SK-N-MC (cell line): ENCODE results near the gene SUCLG2.
A peak's percentile ranks its signal among the peaks of the same experiment; 100 is the strongest.

Experiments
- DNase-seq: peaks from one replicate; pipeline ENCODE4 v3.0.0-alpha.2; 2011; ENCODE audit warnings: low read depth, low spot score
- H3K27ac ChIP-seq: fragments of 200-600 bp; sonication (generic); 2 replicates; pipeline ENCODE4 v1.5.1; 2016; ENCODE audit warnings: mixed run types
- H3K36me3 ChIP-seq: fragments of 200-600 bp; sonication (generic); 2 replicates; pipeline ENCODE4 v1.6.1; 2017; ENCODE audit warnings: antibody characterized with exemption, low read length, mixed read lengths; ENCODE audit not compliant: insufficient read depth
- H3K4me3 ChIP-seq: fragments of 200-600 bp; sonication (generic); 2 replicates; pipeline ENCODE4 v1.5.1; 2016
- H3K9ac ChIP-seq: fragments of 200-600 bp; sonication (generic); 2 replicates; pipeline ENCODE4 v1.8.0; 2017; ENCODE audit warnings: mixed run types, mixed read lengths; ENCODE audit not compliant: insufficient read length
- H3K9me3 ChIP-seq: fragments of 200-600 bp; sonication (generic); 2 replicates; pipeline ENCODE4 v1.6.1; 2017; ENCODE audit warnings: low read depth, mild to moderate bottlenecking, antibody characterized with exemption, low read length, moderate library complexity, mixed read lengths
- EZH2 ChIP-seq: fragments of 200-600 bp; sonication (generic); IDR thresholded peaks from one replicate; pipeline ENCODE4 v1.6.1; 2017; ENCODE audit warnings: antibody characterized with exemption
- FOXP2 ChIP-seq: optimal IDR thresholded peaks from 2 replicates; pipeline ENCODE3; 2011; ENCODE audit warnings: mild to moderate bottlenecking, moderate library complexity; ENCODE audit not compliant: insufficient read depth; ENCODE audit errors: extremely low read length, control extremely low read depth
- POLR2AphosphoS5 ChIP-seq: IDR thresholded peaks from 2 replicates; pipeline ENCODE4 v1.6.1; 2012; ENCODE audit warnings: mild to moderate bottlenecking, low read depth, low read length, borderline replicate concordance

The SUCLG2 gene

DNA sequence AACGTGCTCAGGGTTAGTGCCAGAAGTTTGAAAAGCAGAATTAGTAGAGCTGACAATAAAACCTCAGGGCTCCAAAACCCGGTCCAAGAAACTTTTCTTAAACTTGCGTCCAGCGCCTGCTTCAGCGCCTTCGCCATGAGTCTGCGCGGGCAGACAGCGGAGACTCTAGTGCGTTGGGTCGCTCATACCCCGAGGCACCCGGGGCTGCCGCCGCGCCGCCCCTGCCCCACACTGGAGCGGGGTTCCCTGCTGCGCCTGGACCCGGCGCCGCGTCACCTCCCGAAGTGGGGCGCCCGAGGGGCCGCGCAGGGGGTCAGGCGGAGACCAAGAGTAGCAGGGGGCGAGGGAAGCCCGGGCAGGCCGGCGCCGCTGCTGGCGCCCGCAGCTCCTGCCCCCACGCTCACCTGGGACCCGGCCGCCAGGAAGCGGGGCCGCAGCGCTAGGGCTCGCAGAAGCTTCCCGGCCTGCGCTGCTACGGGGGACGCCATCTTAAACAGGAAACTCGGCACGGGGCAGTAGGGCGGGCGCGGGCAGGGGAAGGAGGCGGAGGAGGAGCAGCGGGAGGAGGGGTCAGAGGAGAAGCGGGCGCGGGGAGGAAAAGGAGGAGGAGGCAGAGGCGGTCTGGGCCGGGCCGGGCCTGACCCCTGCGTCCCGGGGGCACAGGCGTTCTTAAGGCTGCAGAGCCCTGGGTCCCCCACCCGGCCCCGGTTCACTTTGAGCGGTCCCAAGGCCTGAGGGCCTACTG, at the start of gene SUCLG2:
SUCLG2 (minus strand) TSS at position 514 of the 745 bp plus-strand sequence; CDS start at position 488, 26 bp downstream.
- no peaks in the 10 kb centered on the region for H3K36me3 ChIP-seq
- no peak for DNase-seq
- peak within 1 kb of the TSS; percentile 68 for H3K27ac ChIP-seq
- TF ChIP-seq POLR2AphosphoS5, result peak; percentile 73
- TF ChIP-seq FOXP2, result no peak
- H3K9me3 ChIP-seq, result no peaks in the 10 kb centered on the region
- peak within 1 kb of the TSS; percentile 73 for H3K9ac ChIP-seq
- peak within 1 kb of the TSS; percentile 77 for H3K4me3 ChIP-seq

DNA sequence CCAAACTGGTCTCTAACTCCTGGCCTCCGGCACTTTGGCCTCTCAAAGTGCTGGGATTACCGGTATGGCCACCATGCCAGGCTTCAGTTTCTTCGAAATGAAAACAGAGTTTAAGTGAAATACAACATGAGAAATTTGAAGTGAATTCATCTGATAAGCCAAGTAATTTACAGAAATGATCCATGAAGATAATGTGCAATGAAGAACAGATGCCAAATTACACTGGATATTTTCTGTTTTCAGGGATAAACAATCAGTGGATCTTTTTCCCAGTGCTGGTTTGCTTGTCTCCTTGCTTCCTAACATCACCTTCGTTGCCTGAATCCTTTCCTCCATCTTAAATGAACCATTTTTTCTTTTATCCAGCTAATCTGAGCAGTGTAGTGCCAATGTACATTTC, 46.2 kb upstream of the SUCLG2 start:
- Histone ChIP-seq H3K4me3 (no peak overlapping the region), H3K9me3 (no peaks in the 10 kb centered on the region), H3K36me3 (no peaks in the 10 kb centered on the region), H3K27ac (no peak overlapping the region), H3K9ac (no peak overlapping the region)
- no peak for TF ChIP-seq POLR2AphosphoS5
- no peak for TF ChIP-seq EZH2
- TF ChIP-seq FOXP2, result no peak
- DNase-seq, result no peak

- Histone ChIP-seq H3K27ac (no peak overlapping the region), H3K4me3 (no peak overlapping the region), H3K9me3 (no peaks in the 10 kb centered on the region), H3K36me3 (no peaks in the 10 kb centered on the region), H3K9ac (no peak overlapping the region)
- TF ChIP-seq FOXP2 (no peak), POLR2AphosphoS5 (no peak), EZH2 (no peak)
- no peak for DNase-seq
Measured at GRCh38 chr3:67699882-67700281, 45.5 kb upstream of the SUCLG2 start.

DNA sequence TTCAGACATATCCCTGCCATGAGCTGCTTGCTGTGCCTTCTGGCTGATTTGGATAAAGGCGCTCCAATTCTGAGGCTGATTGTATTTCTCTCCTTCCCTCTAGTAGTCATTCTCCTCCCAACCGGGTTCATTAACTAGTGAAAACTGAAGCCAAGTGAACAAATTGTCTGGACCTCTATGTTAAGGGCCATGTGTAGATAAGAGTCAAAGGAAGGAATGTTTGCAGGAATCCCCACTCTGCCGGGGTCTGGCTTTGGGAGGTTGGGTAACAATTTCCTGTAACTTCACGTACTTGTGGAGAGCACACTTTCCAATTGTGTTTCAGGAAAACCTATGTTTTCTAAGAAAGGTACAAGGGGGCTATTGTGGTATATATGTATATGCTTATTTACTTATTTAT, 38.2 kb upstream of the SUCLG2 start:
- H3K9ac ChIP-seq, result no peak overlapping the region
- H3K4me3 ChIP-seq, result no peak overlapping the region
- no peaks in the 10 kb centered on the region for H3K9me3 ChIP-seq
- no peak for DNase-seq
- TF ChIP-seq POLR2AphosphoS5, result no peak
- TF ChIP-seq EZH2, result no peak
- TF ChIP-seq FOXP2, result no peak
- no peak overlapping the region for H3K27ac ChIP-seq
- no peaks in the 10 kb centered on the region for H3K36me3 ChIP-seq

GRCh38 chr3:67691926-67692325, 37.5 kb upstream of the SUCLG2 start:
- H3K9me3 ChIP-seq, result no peaks in the 10 kb centered on the region
- H3K9ac ChIP-seq, result no peak overlapping the region
- H3K27ac ChIP-seq, result no peak overlapping the region
- no peaks in the 10 kb centered on the region for H3K36me3 ChIP-seq
- no peak for DNase-seq
- no peak overlapping the region for H3K4me3 ChIP-seq
- TF ChIP-seq FOXP2 (no peak), EZH2 (no peak), POLR2AphosphoS5 (no peak)

- Histone ChIP-seq H3K9me3 (no peaks in the 10 kb centered on the region), H3K9ac (no peak overlapping the region), H3K27ac (no peak overlapping the region), H3K36me3 (no peaks in the 10 kb centered on the region), H3K4me3 (no peak overlapping the region)
- DNase-seq, result no peak
- TF ChIP-seq EZH2, result no peak
- TF ChIP-seq FOXP2, result no peak
- TF ChIP-seq POLR2AphosphoS5, result no peak
Measured at GRCh38 chr3:67691207-67691606, 36.8 kb upstream of the SUCLG2 start.

DNA sequence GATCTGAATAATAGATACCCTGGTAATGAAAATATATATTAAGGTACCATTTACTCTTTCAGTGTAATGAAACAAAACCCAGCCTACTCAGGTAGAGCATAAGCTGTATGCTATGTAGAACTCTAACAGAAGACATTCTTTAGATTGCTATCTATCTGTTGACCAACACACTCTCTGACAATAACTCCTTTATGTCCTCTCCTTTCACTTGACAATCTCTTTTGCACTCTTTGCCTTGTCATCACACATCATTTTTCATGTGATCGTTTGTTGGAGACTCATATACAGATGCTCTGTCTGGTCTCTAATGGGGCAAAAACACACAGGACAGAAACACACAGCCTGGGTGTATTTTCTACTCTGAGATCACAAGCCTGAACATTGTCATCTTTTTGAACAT, 35.4 kb upstream of the SUCLG2 start:
- Histone ChIP-seq H3K27ac (no peak overlapping the region), H3K4me3 (no peak overlapping the region), H3K36me3 (no peaks in the 10 kb centered on the region), H3K9ac (no peak overlapping the region), H3K9me3 (no peaks in the 10 kb centered on the region)
- DNase-seq, result no peak
- TF ChIP-seq FOXP2 (no peak), POLR2AphosphoS5 (no peak), EZH2 (no peak)

GRCh38 chr3:67688231-67688630, 33.8 kb upstream of the SUCLG2 start:
- no peaks in the 10 kb centered on the region for H3K36me3 ChIP-seq
- no peak overlapping the region for H3K4me3 ChIP-seq
- TF ChIP-seq EZH2 (no peak), FOXP2 (no peak), POLR2AphosphoS5 (no peak)
- H3K27ac ChIP-seq, result no peak overlapping the region
- no peaks in the 10 kb centered on the region for H3K9me3 ChIP-seq
- no peak overlapping the region for H3K9ac ChIP-seq
- no peak for DNase-seq

DNA sequence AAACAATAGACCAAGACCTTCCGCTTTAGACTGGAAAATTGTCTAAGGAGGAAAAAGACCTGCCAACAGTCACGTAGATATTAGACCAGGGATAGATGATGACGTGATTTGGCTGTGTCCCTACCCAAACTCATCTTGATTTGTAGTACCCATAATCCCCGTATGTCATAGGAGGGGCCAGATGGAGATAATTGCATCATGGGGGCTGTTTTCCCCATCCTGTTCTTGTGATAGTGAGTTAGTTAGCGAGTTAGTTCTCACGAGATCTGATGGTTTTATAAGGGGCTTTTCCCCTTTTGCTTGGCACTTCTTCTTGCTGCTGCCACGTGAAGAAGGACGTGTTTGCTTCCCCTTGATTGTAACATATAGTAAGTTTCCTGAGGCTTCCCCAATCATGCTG, 31.7 kb upstream of the SUCLG2 start:
- Histone ChIP-seq H3K36me3 (no peaks in the 10 kb centered on the region), H3K9ac (no peak overlapping the region), H3K27ac (no peak overlapping the region), H3K4me3 (no peak overlapping the region), H3K9me3 (no peaks in the 10 kb centered on the region)
- DNase-seq, result no peak
- no peak for TF ChIP-seq FOXP2
- TF ChIP-seq POLR2AphosphoS5, result no peak
- TF ChIP-seq EZH2, result no peak
